Suprapubic skin (tissue), 4 donors: Measurements from ENCODE around the gene MARK4. TPM values are rescaled to one million over a fixed set of nuclear protein-coding genes. Genes with fewer than 3 reads are reported as not detected.

Experiments used
- DNase-seq, 2 donors: peaks; one replicate each; pipeline ENCODE4 v3.0.0-alpha.2; 2019; ENCODE audit warnings: low spot score in 2 of 2
- H3K27ac ChIP-seq: fragments of 200-600 bp; sonication (generic); one replicate; pipeline ENCODE4 v1.5.1; 2019
- H3K27me3 ChIP-seq: fragments of 200-600 bp; sonication (generic); one replicate; pipeline ENCODE4 v1.5.1; 2019
- H3K36me3 ChIP-seq: fragments of 200-600 bp; sonication (generic); one replicate; pipeline ENCODE4 v1.5.1; 2019
- H3K4me1 ChIP-seq: fragments of 200-600 bp; sonication (generic); one replicate; pipeline ENCODE4 v1.5.1; 2019
- H3K4me3 ChIP-seq: fragments of 200-600 bp; sonication (generic); one replicate; pipeline ENCODE4 v1.5.1; 2019; ENCODE audit warnings: mild to moderate bottlenecking
- H3K9me3 ChIP-seq: fragments of 200-600 bp; sonication (generic); one replicate; pipeline ENCODE4 v1.5.1; 2019
- EP300 ChIP-seq: sonication (generic); formaldehyde crosslinking; IDR thresholded peaks from one replicate; pipeline ENCODE4 v1.6.1; 2017; ENCODE audit warnings: antibody characterized with exemption
- POLR2A ChIP-seq, 2 donors: fragments of 450-650 bp; IDR thresholded peaks; one replicate each; pipeline ENCODE4 v1.6.1; 2017; ENCODE audit warnings: antibody characterized with exemption in 2 of 2, mild to moderate bottlenecking in 2 of 2, moderate library complexity in 2 of 2
- POLR2AphosphoS5 ChIP-seq, 3 donors: sonication (generic); formaldehyde crosslinking; IDR thresholded peaks; one replicate each; pipeline ENCODE4 v1.6.1; 2017; ENCODE audit warnings: antibody characterized with exemption in 3 of 3
- WGBS: methylation state at CpG from one replicate; pipeline ENCODE4 v1.1.5; 2018; 5-methylcytosine and 5-hydroxymethylcytosine counted together
- total RNA-seq, 4 donors: library from RNA; depleted of rRNA; stranded (reverse); fragments of >200 nt; gene quantifications; one replicate each; pipeline ENCODE4 v1.1.0, GENCODE V29; 2016
- TF ChIP-seq, protein P1 (sequence below), 2 donors: fragments of 200-600 bp in 1 of 2; fragments of 450-650 bp in 1 of 2; sonication (generic) in 1 of 2; IDR thresholded peaks; one replicate each; pipeline ENCODE4 v1.5.1; 2016 to 2019; ENCODE audit warnings: antibody characterized with exemption in 2 of 2, mild to moderate bottlenecking in 1 of 2, moderate library complexity in 1 of 2

Gene MARK4
- total RNA-seq, result 10 to 100 TPM; 37.4 to 56.2 (median 49.0) TPM

DNA sequence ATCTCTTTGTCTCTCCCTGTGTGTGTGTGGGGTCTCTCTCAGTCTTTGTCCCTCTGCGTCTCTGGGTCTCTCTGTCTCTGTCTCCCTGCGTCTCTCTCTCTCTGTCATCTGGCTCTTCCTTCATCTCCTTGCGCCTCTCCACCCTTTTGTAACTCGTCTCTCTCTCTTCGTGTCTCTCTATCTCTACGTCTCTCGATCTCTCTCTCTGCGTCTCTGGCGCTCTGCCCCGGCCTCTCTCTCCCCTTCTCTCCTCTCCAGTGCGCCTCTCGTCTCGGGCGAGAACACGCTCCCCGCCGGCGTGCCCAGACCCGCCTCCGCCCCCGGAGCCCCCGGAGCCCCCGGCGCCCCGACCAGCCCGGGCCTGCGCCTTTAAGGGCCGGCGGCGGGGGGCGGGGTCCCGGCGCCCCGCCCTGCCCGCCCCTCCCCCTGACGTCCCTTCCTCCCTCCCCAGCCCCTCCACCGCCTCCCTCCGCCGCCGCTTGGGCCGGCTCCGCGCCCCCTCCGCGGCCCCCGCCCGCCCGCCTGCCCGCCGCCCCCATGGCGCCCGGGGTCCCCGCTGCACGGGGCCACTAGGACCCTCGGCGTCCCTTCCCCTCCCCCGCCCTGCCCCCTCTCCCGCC is at the start of gene MARK4:
MARK4 (plus strand) TSS at position 440 of the 620 bp plus-strand sequence. CDS start 318 bp downstream, outside the sequence.
- DNase-seq, result peak in 1 of 2 donors; percentile 75
- TF ChIP-seq, protein P1, sequence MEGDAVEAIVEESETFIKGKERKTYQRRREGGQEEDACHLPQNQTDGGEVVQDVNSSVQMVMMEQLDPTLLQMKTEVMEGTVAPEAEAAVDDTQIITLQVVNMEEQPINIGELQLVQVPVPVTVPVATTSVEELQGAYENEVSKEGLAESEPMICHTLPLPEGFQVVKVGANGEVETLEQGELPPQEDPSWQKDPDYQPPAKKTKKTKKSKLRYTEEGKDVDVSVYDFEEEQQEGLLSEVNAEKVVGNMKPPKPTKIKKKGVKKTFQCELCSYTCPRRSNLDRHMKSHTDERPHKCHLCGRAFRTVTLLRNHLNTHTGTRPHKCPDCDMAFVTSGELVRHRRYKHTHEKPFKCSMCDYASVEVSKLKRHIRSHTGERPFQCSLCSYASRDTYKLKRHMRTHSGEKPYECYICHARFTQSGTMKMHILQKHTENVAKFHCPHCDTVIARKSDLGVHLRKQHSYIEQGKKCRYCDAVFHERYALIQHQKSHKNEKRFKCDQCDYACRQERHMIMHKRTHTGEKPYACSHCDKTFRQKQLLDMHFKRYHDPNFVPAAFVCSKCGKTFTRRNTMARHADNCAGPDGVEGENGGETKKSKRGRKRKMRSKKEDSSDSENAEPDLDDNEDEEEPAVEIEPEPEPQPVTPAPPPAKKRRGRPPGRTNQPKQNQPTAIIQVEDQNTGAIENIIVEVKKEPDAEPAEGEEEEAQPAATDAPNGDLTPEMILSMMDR (IDR thresholded peaks at IDR 0.05), result no peak
- TF ChIP-seq EP300 (no peak), POLR2A (IDR thresholded peaks at IDR 0.05) (no peak), POLR2AphosphoS5 (IDR thresholded peaks at IDR 0.05) (no peak)
- Histone ChIP-seq H3K4me3 (peak within 1 kb of the TSS; percentile 93), H3K27me3 (no peaks in the 10 kb centered on the region), H3K36me3 (no peaks in the 10 kb centered on the region), H3K27ac (peak within 1 kb of the TSS; percentile 87), H3K4me1 (peaks cover 56% of the 10 kb centered on the region), H3K9me3 (no peaks in the 10 kb centered on the region)
- WGBS, result 1% methylated on average over 35 of the region's 58 CpGs

DNA sequence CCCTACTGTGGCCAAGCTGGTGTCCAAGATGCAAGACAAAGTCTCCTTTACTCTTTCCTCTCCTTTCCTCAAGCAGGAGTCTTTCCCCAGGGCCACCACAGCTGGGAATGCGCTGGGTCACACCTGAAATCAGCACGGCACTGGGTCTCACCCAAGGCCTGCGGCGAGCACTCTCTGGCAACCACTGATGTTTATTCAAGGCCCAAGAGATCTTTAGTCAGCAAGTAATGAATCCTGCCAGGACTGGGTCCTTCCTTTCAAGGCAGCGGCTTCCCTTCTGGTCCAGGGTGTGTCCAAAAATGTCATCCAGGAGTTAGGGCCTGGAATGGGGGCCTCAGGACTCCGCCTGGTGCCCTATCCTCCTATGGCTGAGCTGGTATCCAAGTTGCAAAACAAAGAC is 48.4 kb upstream of the MARK4 start:
- TF ChIP-seq POLR2AphosphoS5 (IDR thresholded peaks at IDR 0.05), result no peak
- TF ChIP-seq POLR2A (IDR thresholded peaks at IDR 0.05), result no peak
- no peak for TF ChIP-seq EP300
- TF ChIP-seq, protein P1 (IDR thresholded peaks at IDR 0.05), result no peak
- WGBS, result 47% methylated on average over 6 of the region's 6 CpGs
- Histone ChIP-seq H3K27me3 (no peaks in the 10 kb centered on the region), H3K27ac (peak overlapping the region; percentile 15), H3K9me3 (no peaks in the 10 kb centered on the region), H3K4me3 (no peak overlapping the region), H3K4me1 (peaks cover 8% of the 10 kb centered on the region), H3K36me3 (no peaks in the 10 kb centered on the region)
- DNase-seq, result no peak

DNA sequence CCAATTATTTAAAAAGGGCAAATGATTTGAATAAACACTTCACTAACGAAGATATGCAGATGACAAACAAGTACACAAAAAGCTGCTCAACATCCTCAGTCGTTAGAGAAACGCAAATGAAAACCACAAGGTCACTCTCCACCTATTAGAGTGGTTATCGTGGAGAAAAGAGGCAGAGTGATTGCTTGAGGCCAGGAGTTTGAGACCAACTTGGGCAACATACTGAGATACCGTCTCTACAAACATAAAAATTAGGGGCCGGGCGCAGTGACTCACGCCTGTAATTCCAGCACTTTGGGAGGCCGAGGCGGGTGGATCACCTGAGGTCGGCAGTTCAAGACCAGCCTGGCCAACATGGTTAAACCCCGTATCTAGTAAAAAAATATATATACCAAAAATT is 45.3 kb upstream of the MARK4 start:
- Histone ChIP-seq H3K27ac (no peak overlapping the region), H3K36me3 (no peaks in the 10 kb centered on the region), H3K27me3 (no peaks in the 10 kb centered on the region), H3K9me3 (no peaks in the 10 kb centered on the region), H3K4me1 (peaks cover 8% of the 10 kb centered on the region), H3K4me3 (no peak overlapping the region)
- TF ChIP-seq EP300 (no peak), POLR2A (IDR thresholded peaks at IDR 0.05) (no peak), POLR2AphosphoS5 (IDR thresholded peaks at IDR 0.05) (no peak)
- TF ChIP-seq, protein P1 (IDR thresholded peaks at IDR 0.05), result no peak
- WGBS, result 85% methylated on average over 12 of the region's 12 CpGs
- no peak for DNase-seq

DNA sequence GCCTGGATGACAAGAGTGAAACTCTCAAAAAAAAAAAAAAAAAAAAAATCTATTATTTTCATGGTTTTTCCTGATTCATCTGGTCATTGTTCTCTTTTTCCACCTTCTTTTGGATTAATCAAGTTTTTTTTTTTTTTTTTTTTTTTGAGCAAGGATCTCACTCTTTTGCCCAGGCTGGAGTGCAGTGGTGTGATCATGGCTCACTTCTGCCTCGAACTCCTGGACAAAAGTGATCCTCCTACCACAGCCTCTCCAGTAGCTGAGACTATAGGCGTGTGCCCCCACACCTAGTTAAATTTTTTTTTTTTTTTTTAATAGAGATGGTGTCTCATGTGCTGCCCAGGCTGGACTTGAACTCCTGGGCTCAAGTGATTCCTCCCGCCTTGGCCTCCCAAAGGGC is 44.7 kb upstream of the MARK4 start:
- Histone ChIP-seq H3K27ac (no peak overlapping the region), H3K4me3 (no peak overlapping the region), H3K27me3 (no peaks in the 10 kb centered on the region), H3K36me3 (no peaks in the 10 kb centered on the region), H3K4me1 (peaks cover 8% of the 10 kb centered on the region), H3K9me3 (no peaks in the 10 kb centered on the region)
- no peak for DNase-seq
- TF ChIP-seq EP300, result no peak
- no peak for TF ChIP-seq POLR2AphosphoS5 (IDR thresholded peaks at IDR 0.05)
- TF ChIP-seq, protein P1 (IDR thresholded peaks at IDR 0.05), result no peak
- TF ChIP-seq POLR2A (IDR thresholded peaks at IDR 0.05), result no peak
- 94% methylated on average over 3 of the region's 3 CpGs for WGBS

DNA sequence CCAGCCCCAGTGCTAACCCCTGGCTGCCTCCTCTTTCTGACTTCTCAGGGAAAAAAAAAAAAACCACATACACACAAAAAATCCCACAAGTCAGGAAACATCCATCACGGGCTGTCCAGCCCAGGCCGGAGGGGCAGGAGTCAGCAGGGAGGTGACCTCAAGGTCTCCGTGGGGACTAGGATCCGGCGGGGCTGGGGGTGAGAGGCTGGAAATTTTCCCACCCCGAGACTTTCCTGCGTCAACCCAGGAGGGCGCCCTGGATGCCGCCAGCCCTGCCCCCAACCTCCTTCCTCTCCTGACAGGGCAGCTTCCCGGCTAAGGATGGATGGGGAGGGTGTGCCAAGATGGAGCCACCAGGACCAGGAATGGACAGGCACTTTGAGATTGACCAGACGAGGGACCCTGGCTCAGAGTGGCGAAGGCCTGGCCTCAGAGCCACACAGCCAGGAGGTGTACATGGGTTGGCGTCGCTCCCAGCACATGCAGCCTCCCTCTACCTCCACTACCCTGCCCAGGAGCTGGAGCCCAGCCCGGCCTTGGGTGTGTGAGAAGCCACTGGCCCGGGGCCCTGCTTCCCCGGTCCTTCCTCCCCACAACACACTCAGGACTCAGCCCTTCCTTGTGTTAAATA is 39.2 kb upstream of the MARK4 start:
- Histone ChIP-seq H3K27ac (no peak overlapping the region), H3K4me1 (peaks cover 25% of the 10 kb centered on the region), H3K36me3 (no peaks in the 10 kb centered on the region), H3K27me3 (peaks cover 17% of the 10 kb centered on the region), H3K9me3 (no peaks in the 10 kb centered on the region), H3K4me3 (no peak overlapping the region)
- WGBS, result 27% methylated on average over 12 of the region's 17 CpGs
- TF ChIP-seq, protein P1 (IDR thresholded peaks at IDR 0.05), result no peak
- no peak for TF ChIP-seq EP300
- no peak for TF ChIP-seq POLR2AphosphoS5 (IDR thresholded peaks at IDR 0.05)
- no peak for TF ChIP-seq POLR2A (IDR thresholded peaks at IDR 0.05)
- peak in 1 of 2 donors; percentile 75 for DNase-seq
